22Rv1 (cell line): Measurements from ENCODE around the gene KCNH1.

ENCODE experiments used
- CTCF ChIP-seq: fragments of 450-650 bp; IDR thresholded peaks from 2 replicates; pipeline ENCODE4 v1.5.1; 2017; ENCODE audit warnings: mild to moderate bottlenecking
- ZFX ChIP-seq: fragments of 450-650 bp; IDR thresholded peaks from 2 replicates; pipeline ENCODE4 v1.6.1; 2017; ENCODE audit warnings: antibody characterized with exemption, borderline replicate concordance

GRCh38 chr1:210697185-210697584 is 436.8 kb downstream of the KCNH1 start:
- TF ChIP-seq CTCF, result no peak
- TF ChIP-seq ZFX, result no peak
